SU-DHL-6 (cell line): ENCODE measurements around the gene RECQL5.

Source experiments
- H2AFZ ChIP-seq: fragments of 200-600 bp; sonication (generic); 2 replicates; pipeline ENCODE4 v1.6.1; 2014; ENCODE audit warnings: low read depth, mild to moderate bottlenecking, moderate library complexity, mixed read lengths, antibody characterized with exemption, low read length; ENCODE audit not compliant: severe bottlenecking
- H3F3A ChIP-seq: fragments of 200-600 bp; shearing (Covaris generic); 2 replicates; pipeline ENCODE4 v1.6.0; 2016; ENCODE audit warnings: antibody characterized with exemption, mild to moderate bottlenecking; ENCODE audit not compliant: insufficient read depth
- H3K27ac ChIP-seq: fragments of 200-600 bp; sonication (generic); 2 replicates; pipeline ENCODE4 v1.5.1; 2016; ENCODE audit warnings: low read depth, mild to moderate bottlenecking, low read length, moderate library complexity, mixed read lengths
- H3K27me3 ChIP-seq: fragments of 200-600 bp; sonication (generic), shearing (Covaris generic); 2 replicates; pipeline ENCODE4 v1.6.0; 2014; ENCODE audit warnings: mild to moderate bottlenecking, low read length
- H3K36me3 ChIP-seq: fragments of 200-600 bp; sonication (generic); 2 replicates; pipeline ENCODE4 v1.6.1; 2014; ENCODE audit warnings: mild to moderate bottlenecking, low read length, mixed read lengths
- H3K4me2 ChIP-seq: fragments of 300-600, 200-600 bp; shearing (Covaris generic), sonication (generic); 2 replicates; pipeline ENCODE4 v1.6.0; 2014; ENCODE audit warnings: low read length, low read depth, mild to moderate bottlenecking; ENCODE audit not compliant: poor library complexity, severe bottlenecking
- H3K4me3 ChIP-seq: fragments of 200-600 bp; sonication (generic); 2 replicates; pipeline ENCODE4 v1.5.1; 2014; ENCODE audit warnings: antibody characterized with exemption, low read length, mild to moderate bottlenecking, mixed read lengths; ENCODE audit not compliant: insufficient read depth, poor library complexity, severe bottlenecking
- H3K79me2 ChIP-seq: fragments of 200-600 bp; sonication (generic); 2 replicates; pipeline ENCODE4 v1.6.1; 2014; ENCODE audit warnings: mild to moderate bottlenecking, low read length, moderate library complexity; ENCODE audit not compliant: insufficient read depth
- H3K9ac ChIP-seq: fragments of 200-600 bp; sonication (generic); 2 replicates; pipeline ENCODE4 v1.7.0; 2014; ENCODE audit warnings: mild to moderate bottlenecking, low read length
- H3K9me2 ChIP-seq: fragments of 200-600 bp; sonication (generic); replicated peaks from 2 replicates; pipeline ENCODE4 v1.6.1; 2014; ENCODE audit warnings: low read length; ENCODE audit not compliant: insufficient read depth
- H3K9me3 ChIP-seq: fragments of 200-600 bp; sonication (generic); 2 replicates; pipeline ENCODE4 v1.6.1; 2014; ENCODE audit warnings: low read length, mixed read lengths; ENCODE audit not compliant: insufficient read depth
- H4K20me1 ChIP-seq: fragments of 200-600 bp; sonication (generic); 2 replicates; pipeline ENCODE4 v1.6.1; 2014; ENCODE audit warnings: low read depth, mild to moderate bottlenecking, antibody characterized with exemption, low read length, moderate library complexity, mixed read lengths
- CTCF ChIP-seq: fragments of 200-600 bp; sonication (generic); IDR thresholded peaks from one replicate; pipeline ENCODE4 v1.5.1; 2017; ENCODE audit warnings: antibody characterized with exemption, mild to moderate bottlenecking, low read length, moderate library complexity; ENCODE audit not compliant: insufficient read depth, poor library complexity, severe bottlenecking
- EZH2phosphoT487 ChIP-seq: fragments of 200-600 bp; sonication (generic), shearing (Covaris generic); conservative IDR thresholded peaks from 2 replicates; pipeline ENCODE4 v1.6.1; 2018; ENCODE audit warnings: mild to moderate bottlenecking, antibody characterized with exemption, low read length, moderate library complexity, mixed read lengths

The RECQL5 gene

GRCh38 chr17:75622771-75623273 lies 44.1 kb downstream of the RECQL5 start:
- Histone ChIP-seq H3K9ac (no peak overlapping the region), H3K9me2 (no peaks in the 10 kb centered on the region), H3K36me3 (no peaks in the 10 kb centered on the region), H3K27ac (no peak overlapping the region), H3K4me2 (no peak overlapping the region), H4K20me1 (no peaks in the 10 kb centered on the region), H3K79me2 (no peaks in the 10 kb centered on the region), H2AFZ (no peak overlapping the region), H3F3A (no peaks in the 10 kb centered on the region), H3K27me3 (no peaks in the 10 kb centered on the region), H3K9me3 (no peaks in the 10 kb centered on the region), H3K4me3 (no peak overlapping the region)
- TF ChIP-seq CTCF (no peak), EZH2phosphoT487 (no peak)

GRCh38 chr17:75622076-75622475 lies 44.9 kb downstream of the RECQL5 start:
- Histone ChIP-seq H3K9me3 (no peaks in the 10 kb centered on the region), H3K9ac (no peak overlapping the region), H2AFZ (no peak overlapping the region), H3K36me3 (no peaks in the 10 kb centered on the region), H3K79me2 (no peaks in the 10 kb centered on the region), H4K20me1 (no peaks in the 10 kb centered on the region), H3K27me3 (no peaks in the 10 kb centered on the region), H3F3A (no peaks in the 10 kb centered on the region), H3K4me2 (no peak overlapping the region), H3K27ac (no peak overlapping the region), H3K4me3 (no peak overlapping the region), H3K9me2 (no peaks in the 10 kb centered on the region)
- TF ChIP-seq EZH2phosphoT487 (no peak), CTCF (no peak)

GRCh38 chr17:75621489-75621888 lies 45.5 kb downstream of the RECQL5 start:
- Histone ChIP-seq H3F3A (no peaks in the 10 kb centered on the region), H3K9ac (no peak overlapping the region), H2AFZ (no peak overlapping the region), H3K79me2 (no peaks in the 10 kb centered on the region), H3K4me2 (no peak overlapping the region), H3K27ac (no peak overlapping the region), H3K27me3 (no peaks in the 10 kb centered on the region), H3K9me2 (no peaks in the 10 kb centered on the region), H3K9me3 (no peaks in the 10 kb centered on the region), H3K36me3 (no peaks in the 10 kb centered on the region), H3K4me3 (no peak overlapping the region), H4K20me1 (no peaks in the 10 kb centered on the region)
- no peak for TF ChIP-seq CTCF
- TF ChIP-seq EZH2phosphoT487: no peak
